Fibroblast of the conjunctiva (primary cell): ENCODE measurements around the gene ABCG2.
A peak's percentile ranks its signal among the peaks of the same experiment; 100 is the strongest.

Experiments
- DNase-seq: peaks from one replicate; pipeline ENCODE4 v3.0.0-alpha.2; 2010; ENCODE audit warnings: low read depth

ABCG2 gene

GRCh38 chr4:88158489-88159228, at the start of gene ABCG2:
Gene ABCG2 (minus strand): TSS chr4:88158639. CDS start chr4:88139995, 18,644 bp downstream.
- peak; percentile 5 for DNase-seq

- DNase-seq, result no peak
These were observed 49.7 kb upstream of the ABCG2 start for GRCh38 chr4:88208156-88208555.

GRCh38 chr4:88207171-88207570, 48.7 kb upstream of the ABCG2 start:
- DNase-seq, result no peak

- no peak for DNase-seq
These were observed 46.4 kb upstream of the ABCG2 start for GRCh38 chr4:88204882-88205281.

GRCh38 chr4:88202443-88202842, 44.0 kb upstream of the ABCG2 start:
- DNase-seq, result no peak

- DNase-seq, result no peak
These were observed 41.7 kb upstream of the ABCG2 start for GRCh38 chr4:88200186-88200585.

- no peak for DNase-seq
These were observed 38.2 kb upstream of the ABCG2 start for GRCh38 chr4:88196523-88197185.

GRCh38 chr4:88196013-88196365, 37.5 kb upstream of the ABCG2 start:
- no peak for DNase-seq

- DNase-seq, result no peak
These were observed 37.0 kb upstream of the ABCG2 start for GRCh38 chr4:88195328-88196012.

- no peak for DNase-seq
These were observed 33.0 kb upstream of the ABCG2 start for GRCh38 chr4:88191404-88191803.

- DNase-seq, result no peak
These were observed 31.6 kb upstream of the ABCG2 start for GRCh38 chr4:88189881-88190585.

- no peak for DNase-seq
These were observed 30.9 kb upstream of the ABCG2 start for GRCh38 chr4:88189418-88189738.

- no peak for DNase-seq
These were observed 30.4 kb upstream of the ABCG2 start for GRCh38 chr4:88188738-88189417.

GRCh38 chr4:88187766-88188165, 29.3 kb upstream of the ABCG2 start:
- no peak for DNase-seq

GRCh38 chr4:88185906-88186305, 27.5 kb upstream of the ABCG2 start:
- no peak for DNase-seq

GRCh38 chr4:88179261-88179660, 20.8 kb upstream of the ABCG2 start:
- no peak for DNase-seq

GRCh38 chr4:88178626-88179231, 20.3 kb upstream of the ABCG2 start:
- no peak for DNase-seq

- peak; percentile 27 for DNase-seq
These were observed 19.7 kb upstream of the ABCG2 start for GRCh38 chr4:88177983-88178625.

- DNase-seq, result no peak
These were observed 14.5 kb upstream of the ABCG2 start for GRCh38 chr4:88172987-88173386.

- no peak for DNase-seq
These were observed 12.8 kb upstream of the ABCG2 start for GRCh38 chr4:88171206-88171605.

- DNase-seq, result no peak
These were observed 10.9 kb upstream of the ABCG2 start for GRCh38 chr4:88169298-88169697.
